ENCODE results near the gene ZNF319. TPM values are rescaled to one million over a fixed set of nuclear protein-coding genes. Genes with fewer than 3 reads are reported as not detected.

ZNF319 gene
- total RNA-seq, 3 donors from 2014 or later (not counting 1 experiment from before 2014, with no cell fraction given) = 15.9 to 31.3 (median 29.3) TPM

GRCh38 chr16:57984443-57985203 lies 15.8 kb downstream of the ZNF319 start:
- WGBS (ENCODE audit: insufficient coverage) = 10% methylated on average over 64 of the region's 64 CpGs
- H3K4me1 Mint-ChIP-seq = peaks cover 0 to 13% of the 10 kb centered on the region in 2 donors
- Histone ChIP-seq H3K27ac (ENCODE audit: low read length) (no peak overlapping the region), H3K27me3 (ENCODE audit: control insufficient read depth, insufficient read depth, low read length) (no peaks in the 10 kb centered on the region), H3K4me1 (ENCODE audit: control insufficient read depth, insufficient read depth, low read length) (peaks cover 21% of the 10 kb centered on the region), H3K36me3 (ENCODE audit: control insufficient read depth, insufficient read depth, low read length) (no peaks in the 10 kb centered on the region), H3K4me3 (ENCODE audit: low read length) (peak overlapping the region; percentile 34), H3K9me3 (ENCODE audit: control insufficient read depth, insufficient read depth, low read length) (no peaks in the 10 kb centered on the region)
- no peak for TF ChIP-seq CTCF (IDR thresholded peaks at IDR 0.05)
- ATAC-seq = peak; percentile 94 to 97 (median 95)
- intact Hi-C loops (cut with micrococcal nuclease) = no loop called here
- DNase-seq = peak; percentile 73 to 96
- H3K27me3 Mint-ChIP-seq (ENCODE audit: low read depth in 2 of 2) = no peaks in the 10 kb centered on the region
- H3K9me3 Mint-ChIP-seq = no peaks in the 10 kb centered on the region
- no peaks in the 10 kb centered on the region for H3K36me3 Mint-ChIP-seq
- H3K27ac Mint-ChIP-seq = peak overlapping the region in 1 of 2 donors; percentile 81
- H3K4me3 Mint-ChIP-seq = peak overlapping the region; percentile 93

DNA sequence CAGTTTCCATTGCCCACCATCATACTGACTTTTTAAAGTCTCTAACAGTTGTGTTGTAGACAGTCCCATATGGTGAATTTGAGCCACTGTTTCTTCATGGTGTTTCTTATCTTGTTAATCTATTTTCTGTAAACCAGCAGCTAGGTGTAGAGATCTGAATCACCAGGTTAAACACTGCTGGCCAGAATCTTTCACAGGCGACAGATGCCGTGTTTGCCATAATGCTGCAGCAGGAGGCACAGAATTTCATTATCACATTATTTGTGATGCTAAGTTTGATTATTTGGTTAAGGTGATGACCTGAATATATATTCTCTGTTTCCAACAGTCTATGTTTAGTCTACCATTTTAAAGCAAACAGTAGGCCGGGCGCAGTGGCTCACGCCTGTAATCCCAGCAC lies 18.1 kb downstream of the ZNF319 start:
- WGBS (ENCODE audit: insufficient coverage) = 92% methylated on average over 2 of the region's 5 CpGs
- no peaks in the 10 kb centered on the region for H3K9me3 ChIP-seq (ENCODE audit: control insufficient read depth, insufficient read depth, low read length)
- H3K27ac Mint-ChIP-seq = no peak overlapping the region
- no peaks in the 10 kb centered on the region for H3K9me3 Mint-ChIP-seq
- peaks cover 21% of the 10 kb centered on the region for H3K4me1 ChIP-seq (ENCODE audit: control insufficient read depth, insufficient read depth, low read length)
- H3K4me3 ChIP-seq (ENCODE audit: low read length) = no peak overlapping the region
- DNase-seq = no peak
- H3K4me3 Mint-ChIP-seq = no peak overlapping the region
- no peaks in the 10 kb centered on the region for H3K36me3 ChIP-seq (ENCODE audit: control insufficient read depth, insufficient read depth, low read length)
- no peaks in the 10 kb centered on the region for H3K27me3 ChIP-seq (ENCODE audit: control insufficient read depth, insufficient read depth, low read length)
- no peaks in the 10 kb centered on the region for H3K36me3 Mint-ChIP-seq
- H3K27me3 Mint-ChIP-seq (ENCODE audit: low read depth in 2 of 2) = no peaks in the 10 kb centered on the region
- no peak for ATAC-seq
- TF ChIP-seq CTCF (IDR thresholded peaks at IDR 0.05) = no peak
- peaks cover 0 to 13% of the 10 kb centered on the region in 2 donors for H3K4me1 Mint-ChIP-seq
- no peak overlapping the region for H3K27ac ChIP-seq (ENCODE audit: low read length)
- intact Hi-C loops (cut with micrococcal nuclease) = no loop called here

GRCh38 chr16:57981636-57982035 lies 18.8 kb downstream of the ZNF319 start:
- ATAC-seq (no peak), DNase-seq (no peak)
- Mint-ChIP-seq H3K36me3 (no peaks in the 10 kb centered on the region), H3K4me1 (peaks cover 0 to 13% of the 10 kb centered on the region in 2 donors), H3K27me3 (ENCODE audit: low read depth in 2 of 2) (no peaks in the 10 kb centered on the region), H3K27ac (no peak overlapping the region), H3K4me3 (no peak overlapping the region), H3K9me3 (no peaks in the 10 kb centered on the region)
- H3K27me3 ChIP-seq (ENCODE audit: control insufficient read depth, insufficient read depth, low read length) = no peaks in the 10 kb centered on the region
- H3K27ac ChIP-seq (ENCODE audit: low read length) = no peak overlapping the region
- no peak for TF ChIP-seq CTCF (IDR thresholded peaks at IDR 0.05)
- H3K4me3 ChIP-seq (ENCODE audit: low read length) = no peak overlapping the region
- peaks cover 21% of the 10 kb centered on the region for H3K4me1 ChIP-seq (ENCODE audit: control insufficient read depth, insufficient read depth, low read length)
- no peaks in the 10 kb centered on the region for H3K36me3 ChIP-seq (ENCODE audit: control insufficient read depth, insufficient read depth, low read length)
- intact Hi-C loops (cut with micrococcal nuclease) = no loop called here
- WGBS (ENCODE audit: insufficient coverage) = 92% methylated on average over 6 of the region's 7 CpGs
- no peaks in the 10 kb centered on the region for H3K9me3 ChIP-seq (ENCODE audit: control insufficient read depth, insufficient read depth, low read length)

Measured in natural killer cell (primary cell).